GM12872 (cell line): ENCODE data around the gene MROH2A.

Experiments used
- CTCF ChIP-seq: IDR thresholded peaks from 3 replicates; pipeline ENCODE4 v1.5.1; 2011; ENCODE audit warnings: low read depth, mild to moderate bottlenecking, low read length, moderate library complexity; ENCODE audit not compliant: insufficient read depth

The MROH2A gene

GRCh38 chr2:233779722-233780121, 1.6 kb downstream of the MROH2A start:
- no peak for TF ChIP-seq CTCF

DNA sequence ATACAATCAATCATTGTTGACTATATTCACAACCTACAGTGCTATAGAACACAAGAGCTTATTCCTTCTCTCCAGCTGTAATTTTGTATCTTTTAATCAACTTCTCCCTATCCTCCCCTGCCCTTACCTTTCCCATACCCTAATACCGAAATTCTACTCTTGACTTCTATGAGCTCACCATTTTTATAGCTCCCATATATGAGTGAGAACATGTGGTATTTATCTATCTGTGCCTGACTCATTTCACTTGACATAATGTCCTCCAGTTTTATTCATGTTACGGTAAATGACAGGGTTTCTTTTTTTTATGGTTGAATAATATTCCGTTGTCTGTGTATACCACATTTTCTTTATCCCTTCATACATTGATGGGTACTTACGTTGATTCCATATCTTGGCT, 2.6 kb downstream of the MROH2A start:
- TF ChIP-seq CTCF: no peak

DNA sequence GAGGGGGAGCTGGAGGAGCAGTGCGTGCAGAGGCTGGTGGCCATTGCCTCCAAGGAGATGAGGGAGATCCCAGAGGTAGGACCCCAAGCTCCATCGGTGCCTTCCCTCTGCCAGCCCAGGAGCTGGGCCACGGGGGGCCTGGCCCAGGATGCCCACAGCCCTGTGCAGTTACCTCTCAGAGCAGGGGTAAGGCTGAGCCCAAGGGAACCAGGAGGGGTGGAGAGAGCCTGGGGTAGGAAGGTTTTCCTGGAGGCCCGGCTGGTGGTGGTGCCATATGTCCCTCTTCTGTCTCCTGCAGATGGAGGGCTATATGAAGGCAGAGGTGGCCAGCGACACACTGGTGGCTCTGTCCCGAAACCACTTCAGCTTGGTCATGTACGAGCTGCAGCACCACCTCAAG, 11.4 kb downstream of the MROH2A start:
- no peak for TF ChIP-seq CTCF

DNA sequence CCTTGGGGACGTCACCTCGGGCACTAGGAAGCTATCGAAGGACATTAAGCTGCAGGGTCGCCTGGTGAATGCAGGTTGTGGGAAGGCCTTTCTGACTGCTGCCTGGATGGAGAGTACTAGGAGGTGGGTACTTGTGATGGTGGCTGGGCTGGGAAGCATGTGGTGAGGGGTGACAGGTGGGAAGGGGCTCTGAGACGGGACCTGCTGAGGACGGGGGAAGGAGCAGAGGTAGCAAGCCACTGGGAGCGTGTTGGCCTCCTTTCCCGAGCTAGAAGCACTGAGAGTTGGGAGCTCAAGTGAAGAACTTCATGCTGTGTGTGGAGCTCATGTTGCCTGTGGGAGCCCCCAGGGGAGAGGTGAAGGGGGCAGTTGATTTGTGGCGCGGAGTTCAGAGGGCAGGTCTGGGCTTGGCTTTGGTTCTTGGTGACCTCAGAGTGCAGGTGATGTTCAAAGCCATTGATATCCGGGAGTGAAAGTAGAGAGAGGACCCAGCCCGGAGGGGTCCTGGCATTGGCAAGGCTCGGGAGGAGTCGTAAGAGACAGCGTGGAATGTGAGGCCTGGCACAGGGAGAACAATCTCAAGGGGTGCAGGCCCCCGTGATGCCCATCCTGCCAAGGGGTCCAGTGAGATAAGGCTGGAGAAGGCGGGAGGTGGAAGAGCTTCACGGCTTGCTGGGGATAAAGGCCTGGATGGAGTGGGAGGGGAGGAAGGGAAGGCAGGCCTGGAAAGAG, 13.2 kb downstream of the MROH2A start:
- TF ChIP-seq CTCF: no peak

DNA sequence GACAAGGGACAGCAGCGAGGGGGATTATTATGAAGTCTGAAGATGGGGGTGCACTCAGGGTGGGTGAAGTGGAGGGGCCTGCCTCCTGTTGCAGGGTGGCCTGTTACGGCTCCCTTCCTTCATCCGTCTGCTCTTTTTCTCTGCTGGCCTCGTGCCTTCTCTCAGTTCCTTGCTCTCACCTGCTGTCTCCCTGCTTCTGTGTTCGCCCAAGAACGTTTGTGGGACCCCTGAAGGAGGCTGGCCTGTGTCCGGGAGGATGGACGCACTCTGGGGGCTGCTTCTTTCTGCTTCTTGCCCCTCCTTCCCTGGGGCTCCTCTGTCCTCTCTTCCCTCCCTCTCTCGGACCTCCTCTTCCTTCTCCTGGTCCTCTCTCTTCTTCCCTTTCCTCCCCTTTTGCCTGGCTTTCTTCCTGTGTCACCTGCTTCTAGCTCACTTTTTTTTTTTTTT, 13.8 kb downstream of the MROH2A start:
- no peak for TF ChIP-seq CTCF

DNA sequence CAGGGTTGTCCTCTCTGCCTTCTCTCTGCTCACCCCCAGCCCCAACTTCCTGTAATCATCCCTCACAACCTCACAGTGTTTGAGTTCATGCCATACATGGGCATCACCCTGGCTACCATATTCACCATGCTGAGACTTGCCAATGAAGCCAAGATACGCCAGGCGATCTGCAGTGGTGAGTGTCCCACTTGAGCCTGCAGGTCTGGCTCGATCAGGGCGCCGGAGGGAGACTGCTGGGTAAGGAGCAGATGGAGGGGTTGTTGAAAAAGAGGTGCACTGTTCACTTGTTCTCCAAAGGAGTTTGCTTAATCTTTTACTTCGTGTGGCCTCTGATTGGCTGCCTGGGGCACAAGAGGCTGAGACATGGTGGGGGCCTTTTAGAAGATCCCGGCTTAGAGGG, 14.6 kb downstream of the MROH2A start:
- TF ChIP-seq CTCF: no peak

- no peak for TF ChIP-seq CTCF
Measured at GRCh38 chr2:233793465-233794127, 15.5 kb downstream of the MROH2A start.
